GM23338 (cell line): ENCODE measurements around the gene RTKN2. TPM values are rescaled to one million over a fixed set of nuclear protein-coding genes. Genes with fewer than 3 reads are reported as not detected.

Experiments used
- ATAC-seq: fragments of 200-7000 bp; cut with Tn5 transposase; 3 replicates; pipeline ENCODE4 v1.9.1; 2020
- DNase-seq: peaks from one replicate; pipeline ENCODE4 v3.0.0-alpha.2; 2015; ENCODE audit warnings: low spot score
- H2AFZ ChIP-seq: fragments of 200-600 bp; sonication (generic); 2 replicates; pipeline ENCODE4 v1.8.0; 2016; ENCODE audit warnings: antibody characterized with exemption, mild to moderate bottlenecking, moderate library complexity
- H3F3A ChIP-seq: fragments of 200-600 bp; sonication (generic); replicated peaks from 2 replicates; pipeline ENCODE4 v1.8.0; 2017; ENCODE audit warnings: antibody characterized with exemption, mixed run types, low read depth
- H3K27ac ChIP-seq: fragments of 200-600 bp; sonication (generic); 2 replicates; pipeline ENCODE4 v1.6.1; 2016; ENCODE audit warnings: low read depth
- H3K27me3 ChIP-seq: fragments of 200-600 bp; sonication (generic); 2 replicates; pipeline ENCODE4 v1.8.0; 2016; ENCODE audit warnings: mild to moderate bottlenecking, mixed run types, moderate library complexity; ENCODE audit not compliant: insufficient read depth
- H3K36me3 ChIP-seq: fragments of 200-600 bp; sonication (generic); 2 replicates; pipeline ENCODE4 v1.8.0; 2016; ENCODE audit warnings: mild to moderate bottlenecking; ENCODE audit not compliant: insufficient read depth
- H3K4me1 ChIP-seq: fragments of 200-600 bp; sonication (generic); 2 replicates; pipeline ENCODE4 v1.8.0; 2016; ENCODE audit warnings: mild to moderate bottlenecking, moderate library complexity; ENCODE audit not compliant: insufficient read depth
- H3K4me2 ChIP-seq: fragments of 200-600 bp; sonication (generic); 2 replicates; pipeline ENCODE4 v1.7.1; 2017; ENCODE audit warnings: mixed run types
- H3K4me3 ChIP-seq: fragments of 200-600 bp; sonication (generic); 2 replicates; pipeline ENCODE4 v1.6.1; 2016; ENCODE audit warnings: mixed run types
- H3K79me2 ChIP-seq: fragments of 200-600 bp; sonication (generic); replicated peaks from 2 replicates; pipeline ENCODE4 v1.8.0; 2017; ENCODE audit warnings: mild to moderate bottlenecking; ENCODE audit not compliant: insufficient read depth
- H3K9me2 ChIP-seq: fragments of 200-600 bp; sonication (generic); 2 replicates; pipeline ENCODE4 v1.8.0; 2017; ENCODE audit not compliant: insufficient read depth
- H4K20me1 ChIP-seq: fragments of 200-600 bp; sonication (generic); replicated peaks from 2 replicates; pipeline ENCODE4 v1.8.0; 2017; ENCODE audit warnings: mild to moderate bottlenecking; ENCODE audit not compliant: insufficient read depth
- H3K27ac Mint-ChIP-seq: 2 replicates; pipeline ENCODE4 v1.8.0; 2020; ENCODE audit warnings: inconsistent platforms, mild to moderate bottlenecking, moderate library complexity, mixed read lengths
- H3K27me3 Mint-ChIP-seq: 3 replicates; pipeline ENCODE4 v1.8.0; 2022; ENCODE audit warnings: low read depth, mild to moderate bottlenecking, moderate library complexity, mixed read lengths, inconsistent platforms; ENCODE audit not compliant: insufficient read depth, poor library complexity
- H3K36me3 Mint-ChIP-seq: 3 replicates; pipeline ENCODE4 v1.8.0; 2021; ENCODE audit warnings: low read depth, mild to moderate bottlenecking, inconsistent platforms, moderate library complexity, mixed read lengths
- H3K4me1 Mint-ChIP-seq: 3 replicates; pipeline ENCODE4 v1.8.0; 2020; ENCODE audit warnings: mild to moderate bottlenecking, inconsistent platforms, mixed read lengths
- H3K4me3 Mint-ChIP-seq: 3 replicates; pipeline ENCODE4 v1.8.0; 2021; ENCODE audit warnings: moderate library complexity, mild to moderate bottlenecking, inconsistent platforms, mixed read lengths
- H3K9me3 Mint-ChIP-seq: 3 replicates; pipeline ENCODE4 v1.8.0; 2020; ENCODE audit warnings: moderate library complexity, mild to moderate bottlenecking, inconsistent platforms, mixed read lengths
- EZH2phosphoT487 ChIP-seq: fragments of 200-600 bp; sonication (generic); IDR thresholded peaks from one replicate; pipeline ENCODE4 v1.8.1; 2018; ENCODE audit warnings: antibody characterized with exemption; ENCODE audit not compliant: unreplicated experiment
- JUNB ChIP-seq: IDR thresholded peaks from one replicate; pipeline ENCODE4 v1.6.1; 2016; ENCODE audit warnings: antibody characterized with exemption; ENCODE audit not compliant: unreplicated experiment
- POLR2AphosphoS5 ChIP-seq: IDR thresholded peaks from 2 replicates; pipeline ENCODE4 v1.6.1; 2016; ENCODE audit warnings: antibody characterized with exemption, low read depth
- STAT1 ChIP-seq: IDR thresholded peaks from one replicate; pipeline ENCODE4 v1.6.1; 2016; ENCODE audit warnings: antibody characterized with exemption; ENCODE audit not compliant: unreplicated experiment
- ZNF114 ChIP-seq: fragments of 250-450 bp; sonication (Bioruptor Pico); IDR thresholded peaks from 2 replicates; pipeline ENCODE4 v1.5.0; 2020; ENCODE audit warnings: mild to moderate bottlenecking, moderate library complexity
- ZNF331 ChIP-seq: fragments of 250-450 bp; sonication (Bioruptor Pico); IDR thresholded peaks from 2 replicates; pipeline ENCODE4 v1.5.0; 2020; ENCODE audit warnings: low read depth, mild to moderate bottlenecking, moderate library complexity
- polyA plus RNA-seq: library from polyadenylated mRNA; unstranded; fragments of >200 nt; fragmentation: Nextera tagmentation; extraction: Ambion mirVana; gene quantifications from 2 replicates; pipeline ENCODE4 v1.2.1, GENCODE V29; 2016
- total RNA-seq: library from RNA; depleted of rRNA; stranded (reverse); fragments of >200 nt; shearing (Covaris generic); gene quantifications from 2 replicates; pipeline ENCODE4 v1.2.3, GENCODE V29; 2014
- TF ChIP-seq, protein P1 (sequence below): fragments of 250-450 bp; sonication (Bioruptor Pico); IDR thresholded peaks from 2 replicates; pipeline ENCODE4 v1.5.0; 2020; ENCODE audit warnings: mild to moderate bottlenecking, moderate library complexity
- TF ChIP-seq, protein P2 (sequence below): IDR thresholded peaks from 2 replicates; pipeline ENCODE4 v1.6.1; 2016; ENCODE audit warnings: antibody characterized with exemption
- TF ChIP-seq, protein P3 (sequence below): IDR thresholded peaks from one replicate; pipeline ENCODE4 v1.6.1; 2018; ENCODE audit warnings: antibody characterized with exemption; ENCODE audit not compliant: unreplicated experiment
- TF ChIP-seq, protein P4 (sequence below), 2 experiments: fragments of 200-600 bp in 1 of 2; sonication (generic) in 1 of 2; conservative IDR thresholded peaks; 2 replicates each; pipeline versions ENCODE4 v1.5.1 to v1.6.1; 2016 to 2017; ENCODE audit warnings: antibody characterized with exemption in 2 of 2, low read depth in 2 of 2, mild to moderate bottlenecking in 2 of 2, moderate library complexity in 1 of 2

The RTKN2 gene
- total and polyA plus RNA-seq, 2 experiments from 2014 or later: 15.3 to 23.6 TPM

DNA sequence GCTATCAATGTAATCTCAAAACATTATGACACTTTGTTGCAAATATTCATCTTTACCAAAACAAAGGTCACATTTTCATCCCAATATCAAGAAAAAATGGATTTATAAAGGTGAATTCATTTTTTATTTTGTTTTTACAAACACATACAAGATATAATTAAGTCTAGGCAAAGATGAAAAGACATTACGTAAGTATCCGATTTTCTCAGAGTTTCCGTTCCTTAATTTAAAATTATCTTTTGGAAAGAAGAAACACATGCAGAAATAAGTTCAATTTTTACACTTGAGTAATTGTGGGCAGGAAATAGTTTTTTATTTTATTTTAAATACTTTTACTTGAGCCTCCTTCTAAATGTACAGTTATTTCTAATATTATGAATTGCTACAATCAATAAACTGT lies 24.6 kb downstream of the RTKN2 start (continued):
- TF ChIP-seq, protein P1, sequence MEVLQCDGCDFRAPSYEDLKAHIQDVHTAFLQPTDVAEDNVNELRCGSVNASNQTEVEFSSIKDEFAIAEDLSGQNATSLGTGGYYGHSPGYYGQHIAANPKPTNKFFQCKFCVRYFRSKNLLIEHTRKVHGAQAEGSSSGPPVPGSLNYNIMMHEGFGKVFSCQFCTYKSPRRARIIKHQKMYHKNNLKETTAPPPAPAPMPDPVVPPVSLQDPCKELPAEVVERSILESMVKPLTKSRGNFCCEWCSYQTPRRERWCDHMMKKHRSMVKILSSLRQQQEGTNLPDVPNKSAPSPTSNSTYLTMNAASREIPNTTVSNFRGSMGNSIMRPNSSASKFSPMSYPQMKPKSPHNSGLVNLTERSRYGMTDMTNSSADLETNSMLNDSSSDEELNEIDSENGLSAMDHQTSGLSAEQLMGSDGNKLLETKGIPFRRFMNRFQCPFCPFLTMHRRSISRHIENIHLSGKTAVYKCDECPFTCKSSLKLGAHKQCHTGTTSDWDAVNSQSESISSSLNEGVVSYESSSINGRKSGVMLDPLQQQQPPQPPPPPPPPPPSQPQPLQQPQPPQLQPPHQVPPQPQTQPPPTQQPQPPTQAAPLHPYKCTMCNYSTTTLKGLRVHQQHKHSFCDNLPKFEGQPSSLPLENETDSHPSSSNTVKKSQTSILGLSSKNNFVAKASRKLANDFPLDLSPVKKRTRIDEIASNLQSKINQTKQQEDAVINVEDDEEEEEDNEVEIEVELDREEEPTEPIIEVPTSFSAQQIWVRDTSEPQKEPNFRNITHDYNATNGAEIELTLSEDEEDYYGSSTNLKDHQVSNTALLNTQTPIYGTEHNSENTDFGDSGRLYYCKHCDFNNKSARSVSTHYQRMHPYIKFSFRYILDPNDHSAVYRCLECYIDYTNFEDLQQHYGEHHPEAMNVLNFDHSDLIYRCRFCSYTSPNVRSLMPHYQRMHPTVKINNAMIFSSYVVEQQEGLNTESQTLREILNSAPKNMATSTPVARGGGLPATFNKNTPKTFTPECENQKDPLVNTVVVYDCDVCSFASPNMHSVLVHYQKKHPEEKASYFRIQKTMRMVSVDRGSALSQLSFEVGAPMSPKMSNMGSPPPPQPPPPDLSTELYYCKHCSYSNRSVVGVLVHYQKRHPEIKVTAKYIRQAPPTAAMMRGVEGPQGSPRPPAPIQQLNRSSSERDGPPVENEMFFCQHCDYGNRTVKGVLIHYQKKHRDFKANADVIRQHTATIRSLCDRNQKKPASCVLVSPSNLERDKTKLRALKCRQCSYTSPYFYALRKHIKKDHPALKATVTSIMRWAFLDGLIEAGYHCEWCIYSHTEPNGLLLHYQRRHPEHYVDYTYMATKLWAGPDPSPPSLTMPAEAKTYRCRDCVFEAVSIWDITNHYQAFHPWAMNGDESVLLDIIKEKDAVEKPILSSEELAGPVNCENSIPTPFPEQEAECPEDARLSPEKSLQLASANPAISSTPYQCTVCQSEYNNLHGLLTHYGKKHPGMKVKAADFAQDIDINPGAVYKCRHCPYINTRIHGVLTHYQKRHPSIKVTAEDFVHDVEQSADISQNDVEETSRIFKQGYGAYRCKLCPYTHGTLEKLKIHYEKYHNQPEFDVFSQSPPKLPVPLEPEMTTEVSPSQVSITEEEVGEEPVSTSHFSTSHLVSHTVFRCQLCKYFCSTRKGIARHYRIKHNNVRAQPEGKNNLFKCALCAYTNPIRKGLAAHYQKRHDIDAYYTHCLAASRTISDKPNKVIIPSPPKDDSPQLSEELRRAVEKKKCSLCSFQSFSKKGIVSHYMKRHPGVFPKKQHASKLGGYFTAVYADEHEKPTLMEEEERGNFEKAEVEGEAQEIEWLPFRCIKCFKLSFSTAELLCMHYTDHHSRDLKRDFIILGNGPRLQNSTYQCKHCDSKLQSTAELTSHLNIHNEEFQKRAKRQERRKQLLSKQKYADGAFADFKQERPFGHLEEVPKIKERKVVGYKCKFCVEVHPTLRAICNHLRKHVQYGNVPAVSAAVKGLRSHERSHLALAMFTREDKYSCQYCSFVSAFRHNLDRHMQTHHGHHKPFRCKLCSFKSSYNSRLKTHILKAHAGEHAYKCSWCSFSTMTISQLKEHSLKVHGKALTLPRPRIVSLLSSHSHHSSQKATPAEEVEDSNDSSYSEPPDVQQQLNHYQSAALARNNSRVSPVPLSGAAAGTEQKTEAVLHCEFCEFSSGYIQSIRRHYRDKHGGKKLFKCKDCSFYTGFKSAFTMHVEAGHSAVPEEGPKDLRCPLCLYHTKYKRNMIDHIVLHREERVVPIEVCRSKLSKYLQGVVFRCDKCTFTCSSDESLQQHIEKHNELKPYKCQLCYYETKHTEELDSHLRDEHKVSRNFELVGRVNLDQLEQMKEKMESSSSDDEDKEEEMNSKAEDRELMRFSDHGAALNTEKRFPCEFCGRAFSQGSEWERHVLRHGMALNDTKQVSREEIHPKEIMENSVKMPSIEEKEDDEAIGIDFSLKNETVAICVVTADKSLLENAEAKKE: no peak
- TF ChIP-seq, protein P2, sequence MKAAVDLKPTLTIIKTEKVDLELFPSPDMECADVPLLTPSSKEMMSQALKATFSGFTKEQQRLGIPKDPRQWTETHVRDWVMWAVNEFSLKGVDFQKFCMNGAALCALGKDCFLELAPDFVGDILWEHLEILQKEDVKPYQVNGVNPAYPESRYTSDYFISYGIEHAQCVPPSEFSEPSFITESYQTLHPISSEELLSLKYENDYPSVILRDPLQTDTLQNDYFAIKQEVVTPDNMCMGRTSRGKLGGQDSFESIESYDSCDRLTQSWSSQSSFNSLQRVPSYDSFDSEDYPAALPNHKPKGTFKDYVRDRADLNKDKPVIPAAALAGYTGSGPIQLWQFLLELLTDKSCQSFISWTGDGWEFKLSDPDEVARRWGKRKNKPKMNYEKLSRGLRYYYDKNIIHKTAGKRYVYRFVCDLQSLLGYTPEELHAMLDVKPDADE: no peak
- TF ChIP-seq, protein P3, sequence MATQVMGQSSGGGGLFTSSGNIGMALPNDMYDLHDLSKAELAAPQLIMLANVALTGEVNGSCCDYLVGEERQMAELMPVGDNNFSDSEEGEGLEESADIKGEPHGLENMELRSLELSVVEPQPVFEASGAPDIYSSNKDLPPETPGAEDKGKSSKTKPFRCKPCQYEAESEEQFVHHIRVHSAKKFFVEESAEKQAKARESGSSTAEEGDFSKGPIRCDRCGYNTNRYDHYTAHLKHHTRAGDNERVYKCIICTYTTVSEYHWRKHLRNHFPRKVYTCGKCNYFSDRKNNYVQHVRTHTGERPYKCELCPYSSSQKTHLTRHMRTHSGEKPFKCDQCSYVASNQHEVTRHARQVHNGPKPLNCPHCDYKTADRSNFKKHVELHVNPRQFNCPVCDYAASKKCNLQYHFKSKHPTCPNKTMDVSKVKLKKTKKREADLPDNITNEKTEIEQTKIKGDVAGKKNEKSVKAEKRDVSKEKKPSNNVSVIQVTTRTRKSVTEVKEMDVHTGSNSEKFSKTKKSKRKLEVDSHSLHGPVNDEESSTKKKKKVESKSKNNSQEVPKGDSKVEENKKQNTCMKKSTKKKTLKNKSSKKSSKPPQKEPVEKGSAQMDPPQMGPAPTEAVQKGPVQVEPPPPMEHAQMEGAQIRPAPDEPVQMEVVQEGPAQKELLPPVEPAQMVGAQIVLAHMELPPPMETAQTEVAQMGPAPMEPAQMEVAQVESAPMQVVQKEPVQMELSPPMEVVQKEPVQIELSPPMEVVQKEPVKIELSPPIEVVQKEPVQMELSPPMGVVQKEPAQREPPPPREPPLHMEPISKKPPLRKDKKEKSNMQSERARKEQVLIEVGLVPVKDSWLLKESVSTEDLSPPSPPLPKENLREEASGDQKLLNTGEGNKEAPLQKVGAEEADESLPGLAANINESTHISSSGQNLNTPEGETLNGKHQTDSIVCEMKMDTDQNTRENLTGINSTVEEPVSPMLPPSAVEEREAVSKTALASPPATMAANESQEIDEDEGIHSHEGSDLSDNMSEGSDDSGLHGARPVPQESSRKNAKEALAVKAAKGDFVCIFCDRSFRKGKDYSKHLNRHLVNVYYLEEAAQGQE: no peak
- TF ChIP-seq POLR2AphosphoS5: no peak

DNA sequence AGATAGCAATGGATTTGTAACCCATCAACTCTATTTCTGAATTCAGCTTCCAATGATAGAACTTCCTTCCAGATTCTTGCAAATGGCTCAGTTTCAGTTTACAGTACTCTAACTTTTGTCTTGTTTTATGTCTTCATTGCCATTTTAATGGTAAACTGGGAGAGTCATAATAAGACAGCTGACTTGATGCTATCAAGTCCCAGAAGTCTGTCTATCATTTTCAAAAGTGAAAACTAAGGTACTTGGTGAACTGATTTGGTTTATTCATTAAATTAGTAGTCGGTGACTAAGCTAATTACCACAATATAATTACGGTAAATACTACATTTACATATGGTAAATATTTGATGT lies 25.0 kb downstream of the RTKN2 start:
- H2AFZ ChIP-seq: no peak overlapping the region
- no peaks in the 10 kb centered on the region for H3K9me2 ChIP-seq
- H3K27me3 ChIP-seq: no peaks in the 10 kb centered on the region
- H3K9me3 Mint-ChIP-seq: no peaks in the 10 kb centered on the region
- no peak overlapping the region for H3K4me3 Mint-ChIP-seq
- no peaks in the 10 kb centered on the region for H3K36me3 ChIP-seq
- H3K4me3 ChIP-seq: no peak overlapping the region
- no peaks in the 10 kb centered on the region for H3K36me3 Mint-ChIP-seq
- H4K20me1 ChIP-seq: no peaks in the 10 kb centered on the region
- no peak for DNase-seq
- H3K27ac Mint-ChIP-seq: no peak overlapping the region; the same call in 1 of the 2 replicates
- no peaks in the 10 kb centered on the region for H3K4me1 ChIP-seq
- H3K27ac ChIP-seq: no peak overlapping the region
- H3K4me1 Mint-ChIP-seq: peaks cover 4% of the 10 kb centered on the region; the same call in 2 of the 3 replicates
- ATAC-seq: no peak
- H3K79me2 ChIP-seq: peaks cover 16% of the 10 kb centered on the region
- H3K27me3 Mint-ChIP-seq: peaks cover 4% of the 10 kb centered on the region
- H3F3A ChIP-seq: no peaks in the 10 kb centered on the region
- no peak overlapping the region for H3K4me2 ChIP-seq
- TF ChIP-seq ZNF114: no peak
- TF ChIP-seq ZNF331 (CRISPR knock-in tag): no peak
- TF ChIP-seq JUNB: no peak
- TF ChIP-seq STAT1: no peak
- no peak for TF ChIP-seq EZH2phosphoT487
- TF ChIP-seq, protein P4, sequence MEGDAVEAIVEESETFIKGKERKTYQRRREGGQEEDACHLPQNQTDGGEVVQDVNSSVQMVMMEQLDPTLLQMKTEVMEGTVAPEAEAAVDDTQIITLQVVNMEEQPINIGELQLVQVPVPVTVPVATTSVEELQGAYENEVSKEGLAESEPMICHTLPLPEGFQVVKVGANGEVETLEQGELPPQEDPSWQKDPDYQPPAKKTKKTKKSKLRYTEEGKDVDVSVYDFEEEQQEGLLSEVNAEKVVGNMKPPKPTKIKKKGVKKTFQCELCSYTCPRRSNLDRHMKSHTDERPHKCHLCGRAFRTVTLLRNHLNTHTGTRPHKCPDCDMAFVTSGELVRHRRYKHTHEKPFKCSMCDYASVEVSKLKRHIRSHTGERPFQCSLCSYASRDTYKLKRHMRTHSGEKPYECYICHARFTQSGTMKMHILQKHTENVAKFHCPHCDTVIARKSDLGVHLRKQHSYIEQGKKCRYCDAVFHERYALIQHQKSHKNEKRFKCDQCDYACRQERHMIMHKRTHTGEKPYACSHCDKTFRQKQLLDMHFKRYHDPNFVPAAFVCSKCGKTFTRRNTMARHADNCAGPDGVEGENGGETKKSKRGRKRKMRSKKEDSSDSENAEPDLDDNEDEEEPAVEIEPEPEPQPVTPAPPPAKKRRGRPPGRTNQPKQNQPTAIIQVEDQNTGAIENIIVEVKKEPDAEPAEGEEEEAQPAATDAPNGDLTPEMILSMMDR (conservative IDR thresholded peaks at IDR 0.05; ENCODE audit: low read depth in 2 of 2): no peak
